ENCODE results near the gene ZC3HAV1L. TPM values are rescaled to one million over a fixed set of nuclear protein-coding genes. Genes with fewer than 3 reads are reported as not detected.
A peak's percentile ranks its signal among the peaks of the same experiment; 100 is the strongest.

Gene ZC3HAV1L
- total RNA-seq, 6 experiments from 2014 or later = 9.2 to 12.1 (median 10.3) TPM

DNA sequence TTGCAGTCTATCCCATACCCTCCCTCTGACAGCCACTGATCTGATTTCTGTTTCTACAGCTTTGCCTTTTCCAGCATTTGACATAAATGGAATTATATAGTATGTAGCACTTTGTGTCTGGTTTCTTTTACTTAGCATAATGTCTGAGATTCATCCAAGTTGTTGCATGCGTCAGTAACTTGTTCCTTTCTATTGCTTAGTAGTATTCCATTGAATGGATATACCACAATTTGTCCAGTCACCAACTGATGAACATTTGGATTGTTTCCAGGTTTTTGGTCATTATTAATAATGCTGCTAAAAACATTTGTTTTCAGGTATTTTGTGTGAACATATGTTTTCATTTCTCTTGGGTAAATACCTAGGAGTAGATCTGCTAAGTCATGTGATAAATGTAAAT lies 48.2 kb downstream of the ZC3HAV1L start:
- Mint-ChIP-seq H3K4me3 (no peak overlapping the region), H3K4me1 (ENCODE audit: low read depth) (peaks cover 35% of the 10 kb centered on the region), H3K27me3 (ENCODE audit: insufficient read depth) (peaks cover 3% of the 10 kb centered on the region), H3K9me3 (peaks cover 14% of the 10 kb centered on the region), H3K36me3 (ENCODE audit: low read depth) (peaks cover 18% of the 10 kb centered on the region), H3K27ac (no peak overlapping the region)
- no peak for DNase-seq
- TF ChIP-seq, protein P1, sequence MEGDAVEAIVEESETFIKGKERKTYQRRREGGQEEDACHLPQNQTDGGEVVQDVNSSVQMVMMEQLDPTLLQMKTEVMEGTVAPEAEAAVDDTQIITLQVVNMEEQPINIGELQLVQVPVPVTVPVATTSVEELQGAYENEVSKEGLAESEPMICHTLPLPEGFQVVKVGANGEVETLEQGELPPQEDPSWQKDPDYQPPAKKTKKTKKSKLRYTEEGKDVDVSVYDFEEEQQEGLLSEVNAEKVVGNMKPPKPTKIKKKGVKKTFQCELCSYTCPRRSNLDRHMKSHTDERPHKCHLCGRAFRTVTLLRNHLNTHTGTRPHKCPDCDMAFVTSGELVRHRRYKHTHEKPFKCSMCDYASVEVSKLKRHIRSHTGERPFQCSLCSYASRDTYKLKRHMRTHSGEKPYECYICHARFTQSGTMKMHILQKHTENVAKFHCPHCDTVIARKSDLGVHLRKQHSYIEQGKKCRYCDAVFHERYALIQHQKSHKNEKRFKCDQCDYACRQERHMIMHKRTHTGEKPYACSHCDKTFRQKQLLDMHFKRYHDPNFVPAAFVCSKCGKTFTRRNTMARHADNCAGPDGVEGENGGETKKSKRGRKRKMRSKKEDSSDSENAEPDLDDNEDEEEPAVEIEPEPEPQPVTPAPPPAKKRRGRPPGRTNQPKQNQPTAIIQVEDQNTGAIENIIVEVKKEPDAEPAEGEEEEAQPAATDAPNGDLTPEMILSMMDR (IDR thresholded peaks at IDR 0.05) = no peak

DNA sequence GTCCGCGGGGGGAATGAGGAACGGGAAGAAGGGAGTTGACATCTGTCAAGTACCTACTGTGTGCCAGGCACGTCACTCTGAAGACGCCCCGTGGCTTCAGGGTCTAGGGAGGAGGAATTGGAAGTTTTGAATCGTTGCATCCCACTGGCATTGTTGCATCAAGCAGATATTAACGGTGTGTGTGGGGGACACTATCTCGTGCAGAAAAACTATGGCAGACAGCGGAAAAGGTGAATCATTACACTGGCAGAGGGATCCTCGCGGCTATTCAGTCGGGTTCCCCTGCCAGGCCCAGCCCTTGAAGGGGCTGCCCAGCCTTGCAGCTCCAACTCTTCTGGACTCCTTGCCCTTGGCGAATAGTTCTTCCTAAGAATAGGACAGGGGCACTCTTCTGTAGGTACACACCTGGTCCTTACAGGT lies 53.6 kb downstream of the ZC3HAV1L start:
- peak overlapping the region; percentile 74; the same call in 1 of the 2 replicates for H3K4me3 Mint-ChIP-seq
- H3K9me3 Mint-ChIP-seq = peaks cover 4% of the 10 kb centered on the region; the same call in 1 of the 2 replicates
- H3K27me3 Mint-ChIP-seq (ENCODE audit: insufficient read depth) = peaks cover 2% of the 10 kb centered on the region; the same call in 1 of the 2 replicates
- H3K4me1 Mint-ChIP-seq (ENCODE audit: low read depth) = peaks cover 39% of the 10 kb centered on the region
- DNase-seq = no peak
- H3K27ac Mint-ChIP-seq = no peak overlapping the region
- peaks cover 10% of the 10 kb centered on the region for H3K36me3 Mint-ChIP-seq (ENCODE audit: low read depth)
- TF ChIP-seq, protein P1 (IDR thresholded peaks at IDR 0.05) = no peak

DNA sequence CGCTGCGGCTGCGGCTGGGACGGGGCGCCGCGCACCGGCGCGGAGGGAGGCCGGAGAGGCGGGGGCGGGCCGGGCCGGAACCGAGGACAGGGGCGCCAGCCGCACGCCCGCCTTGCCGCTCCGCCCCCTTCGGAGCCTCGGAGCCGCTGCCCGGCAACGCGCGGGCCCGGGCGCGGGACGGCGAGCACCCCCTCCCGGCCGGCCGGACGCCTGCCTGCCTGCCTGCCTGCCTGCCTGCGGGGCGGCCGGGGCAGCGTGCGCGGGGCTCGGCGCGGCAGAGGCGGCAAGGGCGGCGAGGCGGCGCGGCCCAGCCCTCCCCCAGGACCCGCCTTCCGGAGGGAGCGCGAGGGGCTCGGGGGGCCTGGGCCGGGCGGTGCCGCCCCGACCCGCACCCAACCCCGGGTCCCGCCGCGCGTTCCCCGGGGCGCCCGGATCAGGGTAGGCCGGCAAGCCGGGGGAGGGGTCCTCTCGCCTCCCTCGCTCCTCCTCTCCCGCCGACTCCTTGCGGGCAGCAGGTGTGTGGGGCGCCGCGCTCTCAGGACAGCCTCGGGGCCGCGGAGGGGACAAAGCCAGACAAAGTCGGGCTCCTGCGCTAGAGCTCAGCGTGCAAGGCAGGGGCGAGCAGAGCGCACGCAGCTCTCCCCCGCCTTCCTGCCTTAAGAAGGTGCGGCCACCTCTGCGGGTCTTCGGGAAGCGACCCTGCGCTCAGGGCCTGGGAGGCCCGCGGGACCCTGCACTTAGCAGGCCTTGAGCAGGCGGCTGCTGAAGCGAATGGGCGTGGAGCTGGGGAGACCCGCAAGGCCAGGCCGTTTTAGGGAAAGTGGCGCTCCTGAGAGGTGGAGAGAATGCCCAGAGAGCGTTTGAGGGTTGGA lies 54.3 kb downstream of the ZC3HAV1L start, which contains the start of gene KIAA1549:
KIAA1549 (minus strand) TSS at position 58 of the 872 bp plus-strand sequence. CDS start 120 bp downstream, outside the sequence.
- Mint-ChIP-seq H3K4me1 (ENCODE audit: low read depth) (peaks cover 39% of the 10 kb centered on the region), H3K4me3 (peak within 1 kb of the TSS; percentile 91), H3K36me3 (ENCODE audit: low read depth) (peaks cover 10% of the 10 kb centered on the region), H3K9me3 (peaks cover 4% of the 10 kb centered on the region; the same call in 1 of the 2 replicates), H3K27me3 (ENCODE audit: insufficient read depth) (peaks cover 2% of the 10 kb centered on the region; the same call in 1 of the 2 replicates), H3K27ac (peak within 1 kb of the TSS; percentile 66)
- TF ChIP-seq, protein P1 (IDR thresholded peaks at IDR 0.05) = no peak
- DNase-seq = peak; percentile 54

DNA sequence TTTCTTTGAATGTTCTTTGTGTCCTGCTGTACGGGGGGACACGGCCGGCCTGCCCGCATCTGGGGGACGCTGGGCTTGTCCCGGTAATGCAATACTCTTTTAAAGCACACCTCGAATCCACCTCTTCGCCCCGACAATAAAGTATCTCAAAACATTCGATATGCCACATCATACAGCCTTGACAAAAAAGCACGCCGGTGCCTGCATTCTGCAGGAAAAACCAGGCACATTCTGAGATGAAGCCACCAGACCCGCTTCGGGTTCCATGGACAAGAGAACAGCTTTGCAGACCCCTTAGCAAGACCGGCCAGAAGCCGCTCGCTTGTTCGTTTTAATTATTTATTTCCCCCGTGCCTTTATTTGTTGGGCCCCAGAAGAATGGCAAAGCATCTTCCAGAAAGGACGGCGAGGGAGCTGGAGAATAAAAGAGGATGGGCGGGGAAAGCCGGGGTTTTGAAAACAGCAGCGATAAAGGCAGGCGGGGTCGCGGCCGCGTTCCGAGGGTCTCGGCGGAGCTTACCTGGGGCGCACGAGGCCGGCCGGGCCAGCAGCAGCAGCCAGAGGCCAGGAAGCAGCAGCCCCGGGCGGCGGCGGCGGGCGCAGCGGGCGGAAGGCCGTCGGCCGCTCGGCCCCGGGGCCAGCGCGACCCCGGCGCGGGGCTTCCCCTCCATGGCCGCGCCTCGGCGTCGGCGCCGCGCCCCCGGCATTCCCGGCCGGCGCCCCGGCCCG lies 55.1 kb downstream of the ZC3HAV1L start:
- Mint-ChIP-seq H3K4me3 (peak overlapping the region; percentile 91), H3K27ac (peak overlapping the region; percentile 66), H3K27me3 (ENCODE audit: insufficient read depth) (peaks cover 2% of the 10 kb centered on the region; the same call in 1 of the 2 replicates), H3K4me1 (ENCODE audit: low read depth) (peaks cover 31% of the 10 kb centered on the region), H3K9me3 (no peaks in the 10 kb centered on the region), H3K36me3 (ENCODE audit: low read depth) (peaks cover 5% of the 10 kb centered on the region; the same call in 1 of the 2 replicates)
- TF ChIP-seq, protein P1 (IDR thresholded peaks at IDR 0.05) = no peak
- DNase-seq = no peak

DNA sequence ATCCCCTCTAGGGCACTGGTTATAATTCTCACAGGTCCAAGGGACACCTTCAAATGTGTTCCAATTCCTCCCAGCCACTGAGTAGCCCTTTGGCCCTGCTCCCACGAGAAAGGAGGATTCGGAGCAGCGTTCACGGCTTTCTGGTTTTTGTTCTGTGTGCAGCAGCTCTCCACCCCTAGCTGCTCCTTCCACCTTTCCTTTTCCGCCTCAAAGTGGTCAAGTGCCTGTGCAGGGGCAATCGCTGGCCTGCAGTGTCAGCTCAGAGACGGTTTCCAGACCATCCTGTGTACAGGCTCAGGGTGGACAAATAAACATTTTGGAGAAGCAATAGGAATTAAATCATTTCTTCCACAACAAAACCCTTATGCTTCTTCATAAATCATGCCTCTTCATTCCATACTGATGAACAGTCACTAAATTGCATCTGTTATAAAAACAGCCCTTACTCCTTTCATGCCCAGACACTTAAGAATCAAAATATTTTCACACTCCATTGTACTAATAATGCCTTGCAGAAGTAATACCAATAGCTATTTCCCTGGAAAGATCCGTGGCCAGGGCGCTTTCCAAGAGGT lies 55.8 kb downstream of the ZC3HAV1L start:
- peaks cover 33% of the 10 kb centered on the region for H3K4me1 Mint-ChIP-seq (ENCODE audit: low read depth)
- H3K27me3 Mint-ChIP-seq (ENCODE audit: insufficient read depth) = peaks cover 2% of the 10 kb centered on the region; the same call in 1 of the 2 replicates
- TF ChIP-seq, protein P1 (IDR thresholded peaks at IDR 0.05) = no peak
- peak overlapping the region; percentile 66 for H3K27ac Mint-ChIP-seq
- peak overlapping the region; percentile 91 for H3K4me3 Mint-ChIP-seq
- peaks cover 5% of the 10 kb centered on the region; the same call in 1 of the 2 replicates for H3K36me3 Mint-ChIP-seq (ENCODE audit: low read depth)
- no peaks in the 10 kb centered on the region for H3K9me3 Mint-ChIP-seq
- DNase-seq = peak; percentile 16
